Activated naive CD4-positive, alpha-beta T cell treated with anti-CD3 and anti-CD28 coated beads for 36 hours (primary cell): ENCODE results near the gene ADH7. TPM values are rescaled to one million over a fixed set of nuclear protein-coding genes. Genes with fewer than 3 reads are reported as not detected.
"Not testable (repeated sequence)": the region's sequence is repeated elsewhere in the genome, so short reads cannot be mapped to it uniquely, and the experiment has no call there.

ENCODE experiments used
- CTCF ChIA-PET: fragments of 350-600 bp; sonication (Branson Sonifier 250); formaldehyde crosslinking; loops from one replicate; lab custom pipeline; 2021; ENCODE audit warnings: antibody characterized with exemption; lab: Charles Lee
- DNase-seq: peaks from one replicate; pipeline ENCODE4 v3.0.0-alpha.2; 2020
- H3K27ac Mint-ChIP-seq: one replicate; pipeline ENCODE4 v1.8.0; 2021; ENCODE audit warnings: mild to moderate bottlenecking, mixed read lengths
- H3K27me3 Mint-ChIP-seq: one replicate; pipeline ENCODE4 v1.8.0; 2021; ENCODE audit warnings: low read depth, mixed read lengths
- H3K36me3 Mint-ChIP-seq: one replicate; pipeline ENCODE4 v1.8.0; 2021; ENCODE audit warnings: low read depth, mixed read lengths
- H3K4me1 Mint-ChIP-seq: one replicate; pipeline ENCODE4 v1.8.0; 2021; ENCODE audit warnings: low read depth, mixed read lengths
- H3K4me3 Mint-ChIP-seq: one replicate; pipeline ENCODE4 v1.8.0; 2021; ENCODE audit warnings: mild to moderate bottlenecking, moderate library complexity, mixed read lengths
- H3K9me3 Mint-ChIP-seq: one replicate; pipeline ENCODE4 v1.8.0; 2021; ENCODE audit warnings: mixed read lengths
- intact Hi-C: fragments of 100-400 bp; cut with micrococcal nuclease; formaldehyde crosslinking; loops from one replicate; pipeline ENCODE4 v1.15.1; 2023
- total RNA-seq, 2 experiments: library from RNA; stranded (reverse); gene quantifications; one replicate each; pipeline ENCODE4 v1.2.3, GENCODE V29; 2021

ADH7 gene
- total RNA-seq, 2 experiments from 2014 or later = not detected

GRCh38 chr4:99395595-99396364, 39.4 kb downstream of the ADH7 start:
- Mint-ChIP-seq H3K36me3 (no peaks in the 10 kb centered on the region), H3K9me3 (no peaks in the 10 kb centered on the region), H3K4me3 (no peak overlapping the region), H3K27me3 (peaks cover 3% of the 10 kb centered on the region), H3K4me1 (no peaks in the 10 kb centered on the region), H3K27ac (no peak overlapping the region)
- no peak for DNase-seq
- intact Hi-C loops = no loop called here
- CTCF ChIA-PET = interaction anchor here (0.6 kb wide), 1 partner anchor 452 kb away, joined by 4 read pairs; no protein-coding TSS in a partner anchor

GRCh38 chr4:99394896-99395295, 40.2 kb downstream of the ADH7 start:
- CTCF ChIA-PET = no interaction called here
- H3K27me3 Mint-ChIP-seq = peaks cover 3% of the 10 kb centered on the region
- H3K4me3 Mint-ChIP-seq = no peak overlapping the region
- no peaks in the 10 kb centered on the region for H3K36me3 Mint-ChIP-seq
- H3K27ac Mint-ChIP-seq = no peak overlapping the region
- no peaks in the 10 kb centered on the region for H3K4me1 Mint-ChIP-seq
- no peaks in the 10 kb centered on the region for H3K9me3 Mint-ChIP-seq
- DNase-seq = no peak
- intact Hi-C loops = no loop called here

GRCh38 chr4:99390055-99390454, 45.1 kb downstream of the ADH7 start:
- Mint-ChIP-seq H3K36me3 (no peaks in the 10 kb centered on the region), H3K9me3 (no peaks in the 10 kb centered on the region), H3K4me3 (no peak overlapping the region), H3K27ac (no peak overlapping the region), H3K27me3 (peaks cover 8% of the 10 kb centered on the region), H3K4me1 (no peaks in the 10 kb centered on the region)
- no peak for DNase-seq
- intact Hi-C loops = no loop called here
- CTCF ChIA-PET = interaction anchor here (1.2 kb wide), 1 partner anchor 14 kb away, joined by 3 read pairs; no protein-coding TSS in a partner anchor

GRCh38 chr4:99389606-99390005, 45.5 kb downstream of the ADH7 start:
- H3K4me3 Mint-ChIP-seq = no peak overlapping the region

GRCh38 chr4:99383833-99384392, 51.2 kb downstream of the ADH7 start:
- DNase-seq = no peak
- no peaks in the 10 kb centered on the region for H3K4me1 Mint-ChIP-seq

More at GRCh38 chr4:99389606-99390005, 45.5 kb downstream of the ADH7 start:
- CTCF ChIA-PET = interaction anchor here (1.2 kb wide), 1 partner anchor 15 kb away, joined by 3 read pairs; no protein-coding TSS in a partner anchor
- no peaks in the 10 kb centered on the region for H3K36me3 Mint-ChIP-seq
- peaks cover 8% of the 10 kb centered on the region for H3K27me3 Mint-ChIP-seq
- no peak overlapping the region for H3K27ac Mint-ChIP-seq
- no peaks in the 10 kb centered on the region for H3K4me1 Mint-ChIP-seq
- no peak for DNase-seq
- no peaks in the 10 kb centered on the region for H3K9me3 Mint-ChIP-seq
- intact Hi-C loops = no loop called here

GRCh38 chr4:99383399-99383798, 51.7 kb downstream of the ADH7 start:
- Mint-ChIP-seq H3K4me3 (no peak overlapping the region), H3K4me1 (no peaks in the 10 kb centered on the region), H3K36me3 (no peaks in the 10 kb centered on the region), H3K27ac (no peak overlapping the region), H3K27me3 (peaks cover 11% of the 10 kb centered on the region), H3K9me3 (peaks cover 3% of the 10 kb centered on the region)
- CTCF ChIA-PET = no interaction called here
- DNase-seq = no peak
- intact Hi-C loops = no loop called here

More at GRCh38 chr4:99383833-99384392, 51.2 kb downstream of the ADH7 start:
- Mint-ChIP-seq H3K27ac (no peak overlapping the region), H3K27me3 (peaks cover 11% of the 10 kb centered on the region), H3K36me3 (no peaks in the 10 kb centered on the region), H3K9me3 (peaks cover 3% of the 10 kb centered on the region), H3K4me3 (no peak overlapping the region)
- intact Hi-C loops = no loop called here
- CTCF ChIA-PET = no interaction called here

GRCh38 chr4:99382745-99383360, 52.3 kb downstream of the ADH7 start:
- no peaks in the 10 kb centered on the region for H3K4me1 Mint-ChIP-seq
- no peaks in the 10 kb centered on the region for H3K36me3 Mint-ChIP-seq
- peaks cover 3% of the 10 kb centered on the region for H3K9me3 Mint-ChIP-seq
- H3K4me3 Mint-ChIP-seq = no peak overlapping the region
- H3K27me3 Mint-ChIP-seq = peaks cover 11% of the 10 kb centered on the region
- CTCF ChIA-PET = no interaction called here
- intact Hi-C loops = no loop called here
- no peak for DNase-seq
- no peak overlapping the region for H3K27ac Mint-ChIP-seq

GRCh38 chr4:99381588-99382175, 53.5 kb downstream of the ADH7 start:
- intact Hi-C loops = no loop called here
- H3K27me3 Mint-ChIP-seq = peaks cover 11% of the 10 kb centered on the region
- H3K36me3 Mint-ChIP-seq = no peaks in the 10 kb centered on the region
- H3K9me3 Mint-ChIP-seq = peaks cover 3% of the 10 kb centered on the region
- no peak for DNase-seq
- no peak overlapping the region for H3K27ac Mint-ChIP-seq
- H3K4me3 Mint-ChIP-seq = no peak overlapping the region
- CTCF ChIA-PET = no interaction called here
- no peaks in the 10 kb centered on the region for H3K4me1 Mint-ChIP-seq

- H3K36me3 Mint-ChIP-seq = peaks cover 2% of the 10 kb centered on the region
- CTCF ChIA-PET = interaction anchor here (1.1 kb wide), 1 partner anchor 73 kb away, joined by 3 read pairs; no protein-coding TSS in a partner anchor
- peaks cover 9% of the 10 kb centered on the region for H3K27me3 Mint-ChIP-seq
- no peaks in the 10 kb centered on the region for H3K4me1 Mint-ChIP-seq
- H3K27ac Mint-ChIP-seq = no peak overlapping the region
- intact Hi-C loops = no loop called here
- H3K9me3 Mint-ChIP-seq = peaks cover 5% of the 10 kb centered on the region
- no peak overlapping the region for H3K4me3 Mint-ChIP-seq
- DNase-seq = no peak
Measured at GRCh38 chr4:99379571-99379970, 55.6 kb downstream of the ADH7 start.

GRCh38 chr4:99378876-99379275, 56.3 kb downstream of the ADH7 start:
- H3K27me3 Mint-ChIP-seq = peaks cover 8% of the 10 kb centered on the region
- intact Hi-C loops = no loop called here
- H3K4me3 Mint-ChIP-seq = no peak overlapping the region
- CTCF ChIA-PET = no interaction called here
- no peak for DNase-seq
- H3K9me3 Mint-ChIP-seq = peaks cover 6% of the 10 kb centered on the region
- no peaks in the 10 kb centered on the region for H3K4me1 Mint-ChIP-seq
- H3K27ac Mint-ChIP-seq = no peak overlapping the region
- H3K36me3 Mint-ChIP-seq = peaks cover 2% of the 10 kb centered on the region

- H3K27ac Mint-ChIP-seq, H3K4me1 Mint-ChIP-seq, H3K4me3 Mint-ChIP-seq, DNase-seq, intact Hi-C loops, H3K9me3 Mint-ChIP-seq, H3K36me3 Mint-ChIP-seq, H3K27me3 Mint-ChIP-seq: not testable (repeated sequence)
- CTCF ChIA-PET = interaction anchor here (0.7 to 1.5 kb wide), 3 partner anchors 11 to 317 kb away, joined by 3 to 6 read pairs (median 5); no protein-coding TSS in a partner anchor
Measured at GRCh38 chr4:99377341-99377740, 57.8 kb downstream of the ADH7 start.

- H3K9me3 Mint-ChIP-seq, H3K4me1 Mint-ChIP-seq, H3K27ac Mint-ChIP-seq, intact Hi-C loops, DNase-seq, H3K4me3 Mint-ChIP-seq, H3K36me3 Mint-ChIP-seq, CTCF ChIA-PET: not testable (repeated sequence)
- H3K27me3 Mint-ChIP-seq = peaks cover 12% of the 10 kb centered on the region
Measured at GRCh38 chr4:99372464-99372863, 62.7 kb downstream of the ADH7 start.
